M059J (cell line): ENCODE measurements around the gene TACSTD2. TPM values are rescaled to one million over a fixed set of nuclear protein-coding genes. Genes with fewer than 3 reads are reported as not detected.
"Not testable (repeated sequence)": the region's sequence is repeated elsewhere in the genome, so short reads cannot be mapped to it uniquely, and the experiment has no call there.

Experiments used
- DNase-seq: peaks from one replicate; pipeline ENCODE4 v3.0.0-alpha.2; 2012; ENCODE audit warnings: low read depth
- total RNA-seq: library from RNA; depleted of rRNA; stranded (reverse); fragments of >200 nt; shearing (Covaris generic); gene quantifications from 2 replicates; pipeline ENCODE4 v1.2.3, GENCODE V29; 2014; rRNA removed

The TACSTD2 gene, protein sequence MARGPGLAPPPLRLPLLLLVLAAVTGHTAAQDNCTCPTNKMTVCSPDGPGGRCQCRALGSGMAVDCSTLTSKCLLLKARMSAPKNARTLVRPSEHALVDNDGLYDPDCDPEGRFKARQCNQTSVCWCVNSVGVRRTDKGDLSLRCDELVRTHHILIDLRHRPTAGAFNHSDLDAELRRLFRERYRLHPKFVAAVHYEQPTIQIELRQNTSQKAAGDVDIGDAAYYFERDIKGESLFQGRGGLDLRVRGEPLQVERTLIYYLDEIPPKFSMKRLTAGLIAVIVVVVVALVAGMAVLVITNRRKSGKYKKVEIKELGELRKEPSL
- not detected in 2 replicates for total RNA-seq

DNA sequence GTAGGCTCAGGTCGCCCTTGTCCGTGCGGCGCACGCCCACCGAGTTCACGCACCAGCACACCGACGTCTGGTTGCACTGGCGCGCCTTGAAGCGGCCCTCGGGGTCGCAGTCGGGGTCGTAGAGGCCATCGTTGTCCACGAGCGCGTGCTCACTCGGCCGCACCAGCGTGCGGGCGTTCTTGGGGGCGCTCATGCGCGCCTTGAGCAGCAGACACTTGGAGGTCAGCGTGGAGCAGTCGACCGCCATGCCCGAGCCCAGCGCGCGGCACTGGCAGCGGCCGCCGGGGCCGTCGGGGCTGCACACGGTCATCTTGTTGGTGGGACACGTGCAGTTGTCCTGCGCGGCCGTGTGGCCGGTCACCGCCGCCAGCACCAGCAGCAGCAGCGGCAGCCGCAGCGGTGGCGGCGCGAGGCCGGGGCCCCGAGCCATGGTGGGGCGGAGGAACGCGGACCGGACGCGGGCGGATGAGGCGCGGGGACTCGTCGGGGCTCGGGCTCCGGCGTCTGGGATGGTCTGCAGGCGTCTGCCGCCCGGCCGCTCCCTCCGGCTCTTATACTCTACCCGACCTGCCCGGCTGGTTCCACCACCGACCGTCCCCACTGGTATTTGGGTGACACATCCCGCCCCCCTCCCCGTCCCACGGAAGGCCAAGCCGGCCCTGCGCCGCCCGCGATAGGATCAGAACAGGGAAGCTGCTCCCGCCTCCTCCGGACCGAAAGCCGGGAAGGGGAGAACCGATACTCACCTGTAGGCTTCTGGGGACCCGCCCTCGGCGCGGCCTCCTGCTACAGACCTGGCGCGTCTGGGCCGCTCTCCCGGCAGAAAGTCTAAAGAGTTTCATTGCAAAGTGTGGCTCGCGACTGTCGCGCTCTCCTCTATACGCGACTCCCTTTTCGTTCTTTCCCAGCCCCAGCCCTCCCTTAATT is at the start of gene TACSTD2:
TACSTD2 (minus strand) TSS at position 526 of the 927 bp plus-strand sequence; CDS start at position 430, 96 bp downstream.
- no peak for DNase-seq

GRCh38 chr1:58626293-58626692 is 49.2 kb upstream of the TACSTD2 start:
- no peak for DNase-seq

DNA sequence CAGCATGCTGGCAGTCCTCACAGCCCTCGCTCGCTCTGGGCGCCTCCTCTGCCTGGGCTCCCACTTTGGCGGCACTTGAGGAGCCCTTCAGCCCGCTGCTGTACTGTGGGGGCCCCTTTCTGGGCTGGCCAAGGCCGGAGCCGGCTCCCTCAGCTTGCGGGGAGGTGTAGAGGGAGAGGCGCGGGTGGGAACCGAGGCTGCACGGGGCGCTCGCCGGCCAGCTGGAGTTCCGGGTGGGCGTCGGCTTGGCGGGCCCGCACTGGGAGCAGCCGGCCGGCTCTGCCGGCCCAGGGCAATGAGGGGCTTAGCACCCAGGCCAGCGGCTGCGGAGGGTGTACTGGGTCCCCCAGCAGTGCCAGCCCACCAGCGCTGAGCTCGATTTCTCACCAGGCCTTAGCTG is 46.2 kb upstream of the TACSTD2 start:
- not testable (repeated sequence) for DNase-seq

DNA sequence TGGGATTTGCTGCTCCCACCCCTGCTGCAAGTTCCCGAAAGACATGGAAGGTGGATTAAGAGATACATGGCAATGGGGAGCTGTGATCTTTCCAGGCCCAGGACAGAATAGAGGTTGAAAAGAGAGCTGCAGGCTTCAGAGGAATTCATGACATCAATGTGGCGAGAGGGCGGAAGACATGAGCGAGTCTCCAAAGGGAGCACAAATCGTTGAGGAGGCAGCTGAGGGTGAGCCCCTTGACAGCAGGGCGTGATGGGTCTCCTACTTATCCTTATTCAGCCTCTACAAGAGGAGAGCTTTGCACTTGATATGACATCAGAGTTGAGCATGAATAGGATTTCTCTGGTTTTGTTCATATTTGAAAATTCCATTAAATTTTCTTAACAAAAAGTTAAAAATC is 45.5 kb upstream of the TACSTD2 start:
- DNase-seq = no peak

DNA sequence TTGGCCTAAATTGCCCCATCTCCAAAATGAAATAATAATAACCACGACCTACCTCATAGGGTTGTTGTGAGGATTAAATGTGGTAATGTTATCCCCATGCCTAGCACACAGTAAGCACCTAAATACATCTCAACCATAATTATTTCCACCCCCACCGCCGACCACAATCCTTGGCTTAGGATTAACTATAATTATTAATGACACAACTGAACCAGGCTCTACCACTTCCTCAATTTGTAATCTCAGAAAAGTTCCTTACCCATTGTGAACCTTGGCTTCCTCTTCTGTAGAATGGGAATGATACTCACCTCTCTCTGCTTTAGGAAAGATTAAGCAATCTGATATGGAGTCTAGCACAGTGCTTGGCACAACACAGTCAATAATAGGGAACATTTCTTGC is 44.3 kb upstream of the TACSTD2 start:
- DNase-seq = peak; percentile 14

DNA sequence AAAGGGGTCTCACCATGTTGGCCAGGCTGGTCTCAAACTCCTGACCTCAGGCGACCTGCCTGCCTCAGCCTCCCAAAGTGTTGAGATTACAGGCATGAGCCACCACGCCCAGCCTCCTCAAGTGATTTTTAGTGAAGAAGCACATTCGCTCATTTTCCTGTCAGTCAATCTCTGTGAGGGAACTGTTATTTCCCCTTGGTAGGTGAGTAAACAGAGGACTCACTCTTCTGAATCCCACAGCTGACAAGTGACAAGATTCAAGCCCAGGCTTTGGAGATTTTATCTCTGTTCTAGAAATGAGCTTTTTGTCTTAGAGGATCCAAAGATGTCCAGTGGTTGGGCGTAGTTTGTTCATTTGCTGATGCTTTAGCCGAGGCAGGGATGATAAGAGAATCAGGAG is 43.9 kb upstream of the TACSTD2 start:
- DNase-seq = peak; percentile 61

- DNase-seq = no peak
These were observed 43.2 kb upstream of the TACSTD2 start for GRCh38 chr1:58620259-58620658.

DNA sequence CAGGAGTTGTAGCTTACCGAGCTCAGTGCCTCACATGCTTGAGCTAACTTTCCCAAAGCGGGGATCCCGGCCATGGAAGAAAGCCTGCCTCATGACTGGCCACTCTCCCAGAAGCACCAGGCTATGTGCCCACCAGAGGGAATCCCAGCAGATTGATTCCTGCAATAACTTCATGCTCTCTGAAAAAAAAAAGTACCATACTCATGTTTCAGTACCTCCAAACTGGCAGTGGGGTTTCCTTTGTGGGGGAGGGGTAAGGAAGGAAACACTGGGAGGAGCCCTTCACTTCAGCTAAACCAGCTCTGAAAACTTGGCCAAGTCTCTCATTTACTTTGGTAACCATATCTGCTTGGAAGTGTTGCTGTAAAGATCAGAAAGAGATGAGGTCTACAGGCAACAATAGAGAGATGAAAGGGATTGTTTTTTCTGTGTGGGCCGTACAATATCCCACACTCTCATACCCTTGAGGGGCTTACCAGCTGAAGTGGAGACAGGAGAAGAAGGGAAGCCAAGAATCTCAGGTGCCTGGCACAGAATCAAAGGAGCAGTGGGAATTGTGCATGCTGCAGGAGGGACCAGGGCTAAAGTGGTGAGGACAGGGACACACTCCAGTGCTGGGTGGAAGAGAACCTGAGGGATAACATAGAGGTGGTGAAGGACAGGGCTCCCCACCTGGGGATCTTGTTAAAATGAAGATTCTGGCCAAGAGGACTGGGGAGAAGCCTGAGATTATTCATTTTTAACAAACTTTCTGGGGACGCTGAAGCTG is 42.4 kb upstream of the TACSTD2 start:
- peak; percentile 28 for DNase-seq

- DNase-seq = peak; percentile 96
These were observed 41.3 kb upstream of the TACSTD2 start for GRCh38 chr1:58618303-58618702.

DNA sequence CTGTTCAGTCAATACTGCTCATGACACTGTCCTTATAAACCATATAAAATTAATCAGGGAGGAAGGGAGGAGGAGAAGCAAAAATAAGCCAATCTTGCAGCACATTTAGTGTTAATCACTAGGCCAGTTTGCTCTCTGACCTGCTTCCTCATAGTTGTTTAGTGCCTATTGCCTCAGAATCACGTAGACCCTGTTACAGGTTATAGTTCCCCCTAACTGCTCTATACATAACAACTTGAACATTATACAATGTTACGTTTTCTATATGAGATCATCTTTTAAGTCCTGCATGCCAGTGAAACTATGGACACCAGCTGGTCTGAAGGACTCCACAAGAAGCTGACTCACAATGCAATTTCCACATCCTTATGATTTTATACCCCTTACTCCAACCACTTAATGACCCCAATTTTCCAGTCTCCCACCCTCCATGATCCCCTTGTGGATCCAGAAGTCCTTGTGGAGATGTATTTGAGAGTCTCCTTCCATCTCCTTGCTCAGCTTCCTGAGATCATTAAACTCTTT is 34.9 kb upstream of the TACSTD2 start:
- no peak for DNase-seq

- no peak for DNase-seq
These were observed 31.9 kb upstream of the TACSTD2 start for GRCh38 chr1:58608945-58609344.

DNA sequence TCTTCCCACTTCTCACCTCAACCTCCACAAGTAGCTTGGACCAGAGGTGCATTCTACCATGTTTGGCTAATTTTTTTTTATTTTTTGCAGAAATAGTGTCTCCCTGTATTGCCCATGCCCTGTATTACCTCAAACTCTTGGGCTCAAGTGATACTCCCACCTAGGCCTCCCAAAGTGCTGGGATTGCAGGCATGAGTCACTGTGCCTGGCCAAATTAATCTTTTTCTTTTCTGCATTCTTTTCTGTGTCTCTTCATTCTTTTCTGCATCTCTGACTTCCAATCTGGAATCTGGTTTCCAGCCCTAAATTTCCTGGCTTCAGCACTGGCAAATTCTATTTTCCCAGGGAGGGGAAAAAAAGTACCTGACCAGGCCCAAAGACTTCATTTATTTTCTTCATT is 31.2 kb upstream of the TACSTD2 start:
- DNase-seq = no peak

GRCh38 chr1:58607391-58607790 is 30.3 kb upstream of the TACSTD2 start:
- DNase-seq = no peak

DNA sequence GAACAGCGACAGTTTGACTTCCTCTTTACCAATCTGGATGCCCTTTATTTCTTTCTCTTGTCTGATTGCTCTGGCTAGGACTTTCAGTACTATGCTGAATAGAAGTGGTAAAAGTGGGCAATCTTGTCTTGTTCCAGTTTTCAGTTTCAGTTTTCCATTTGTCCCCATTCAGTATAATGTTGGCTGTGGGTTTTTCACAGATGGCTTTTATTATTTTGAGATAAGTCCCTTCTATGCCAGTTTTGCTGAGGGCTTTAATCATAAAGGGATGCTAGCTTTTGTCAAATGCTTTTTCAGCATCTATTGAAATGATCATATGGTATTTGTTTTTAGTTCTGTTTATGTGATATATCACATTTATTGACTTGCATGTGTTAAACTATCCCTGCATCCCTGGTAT is 24.9 kb upstream of the TACSTD2 start:
- DNase-seq = not testable (repeated sequence)

- peak; percentile 74 for DNase-seq
These were observed 20.9 kb upstream of the TACSTD2 start for GRCh38 chr1:58597996-58598395.

- no peak for DNase-seq
These were observed 20.0 kb upstream of the TACSTD2 start for GRCh38 chr1:58597076-58597475.

GRCh38 chr1:58596631-58597052 is 19.6 kb upstream of the TACSTD2 start:
- DNase-seq = peak; percentile 40

GRCh38 chr1:58594546-58594945 is 17.5 kb upstream of the TACSTD2 start:
- DNase-seq = no peak

DNA sequence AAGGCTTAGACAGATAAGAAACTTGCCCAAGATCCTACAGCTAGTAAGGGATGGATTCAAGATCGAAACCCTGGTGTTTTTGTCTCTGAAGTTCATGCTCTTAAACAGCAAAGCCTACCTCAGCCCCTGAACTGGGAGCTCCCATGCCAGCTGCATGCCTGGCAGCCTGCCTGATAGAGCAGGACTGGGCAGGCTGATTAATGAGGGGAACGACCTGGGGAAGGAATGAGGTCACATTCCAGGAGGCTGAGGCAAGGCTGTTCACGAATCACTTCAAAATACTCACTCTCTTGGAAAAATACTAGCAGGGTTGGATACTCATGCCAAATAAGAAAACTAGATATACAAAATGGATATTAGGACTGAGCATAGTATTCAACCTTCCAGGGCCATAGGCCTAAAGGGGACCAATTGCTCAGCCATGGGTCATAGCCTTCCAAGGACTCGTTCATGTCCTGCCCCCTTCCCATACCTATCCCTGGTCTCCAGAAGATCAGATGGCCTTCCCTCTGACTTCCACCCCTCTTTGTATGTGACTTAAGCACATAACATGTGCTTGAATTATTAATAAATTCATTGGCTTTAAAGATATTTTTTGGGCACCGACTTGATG is 15.6 kb upstream of the TACSTD2 start:
- peak; percentile 98 for DNase-seq

- no peak for DNase-seq
These were observed 14.8 kb upstream of the TACSTD2 start for GRCh38 chr1:58591806-58592205.

GRCh38 chr1:58590019-58590418 is 13.0 kb upstream of the TACSTD2 start:
- DNase-seq = peak; percentile 19
